ENCODE results near the gene LCNL1.

DNA sequence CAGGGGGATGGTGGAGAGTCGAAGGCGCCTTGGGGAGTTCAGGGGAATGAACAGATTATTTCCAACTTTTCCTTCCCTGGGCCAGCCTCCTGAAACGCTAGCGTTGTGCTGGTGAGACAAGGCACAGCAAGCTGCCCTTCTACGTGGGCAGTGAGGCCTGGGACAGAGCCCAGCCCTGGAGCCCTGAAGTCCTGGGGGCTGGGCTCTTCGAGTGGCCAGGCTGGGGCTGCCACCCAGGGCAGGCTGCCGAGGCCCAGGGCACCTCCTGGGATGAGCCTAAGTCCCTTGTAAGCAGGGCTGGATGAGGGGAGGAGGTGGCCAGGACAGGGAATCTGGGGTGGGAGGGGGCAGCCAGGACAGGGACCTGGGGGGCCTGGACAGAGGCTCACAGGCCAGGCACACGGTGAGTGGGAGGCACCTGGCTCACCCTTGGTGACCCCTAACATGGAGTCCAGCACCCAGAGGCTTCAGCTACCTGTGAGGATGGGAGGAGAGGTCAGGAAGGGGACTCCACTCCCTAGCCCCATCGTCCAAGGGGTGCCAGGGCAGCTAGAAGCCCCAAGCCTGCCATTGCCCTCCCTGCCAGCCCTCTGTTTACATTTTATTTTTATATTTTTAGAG is 32.0 kb upstream of the LCNL1 start:
- TF ChIP-seq POLR2AphosphoS5 (IDR thresholded peaks at IDR 0.05; ENCODE audit: borderline replicate concordance, low read depth, low read length) (no peak), EZH2 (IDR thresholded peaks at IDR 0.05) (no peak)
